ENCODE measurements around the gene C20orf144.
"Not testable (repeated sequence)": the region's sequence is repeated elsewhere in the genome, so short reads cannot be mapped to it uniquely, and the experiment has no call there.

The C20orf144 gene

DNA sequence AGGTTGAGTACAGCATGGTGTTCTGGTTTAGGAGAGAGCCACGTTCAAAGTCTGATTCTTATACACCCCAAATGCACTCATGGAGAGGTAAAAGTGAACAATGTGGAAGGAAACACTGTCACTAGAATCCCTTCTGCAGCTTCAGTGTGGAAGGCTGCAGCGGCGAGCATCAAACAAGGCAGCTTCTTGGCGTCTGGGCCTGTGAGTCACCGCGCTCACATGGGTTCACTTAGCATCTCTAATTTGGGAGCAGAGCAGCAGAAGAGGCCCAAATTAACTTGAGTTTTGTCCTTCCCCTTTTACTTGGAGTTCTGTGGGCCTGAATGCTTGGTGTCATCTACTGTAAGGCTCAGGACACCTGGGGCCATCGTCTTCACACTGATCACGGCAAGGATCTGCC, 35.0 kb downstream of the C20orf144 start:
- DNase-seq, result peak in 1 of 4 experiments; percentile 15

DNA sequence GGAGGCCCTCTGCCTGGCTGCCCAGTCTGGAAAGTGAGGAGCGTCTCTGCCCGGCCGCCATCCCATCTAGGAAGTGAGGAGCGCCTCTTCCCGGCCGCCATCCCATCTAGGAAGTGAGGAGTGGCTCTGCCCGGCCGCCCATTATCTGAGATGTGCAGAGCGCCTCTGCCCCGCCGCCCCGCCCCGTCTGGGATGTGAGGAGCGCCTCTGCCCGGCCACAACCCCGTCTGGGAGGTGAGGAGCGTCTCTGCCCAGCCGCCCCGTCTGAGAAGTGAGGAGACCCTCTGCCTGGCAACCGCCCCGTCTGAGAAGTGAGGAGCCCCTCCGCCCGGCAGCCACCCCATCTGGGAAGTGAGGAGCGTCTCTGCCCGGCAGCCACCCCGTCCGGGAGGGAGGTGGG, 36.8 kb downstream of the C20orf144 start:
- DNase-seq, result not testable (repeated sequence)

DNA sequence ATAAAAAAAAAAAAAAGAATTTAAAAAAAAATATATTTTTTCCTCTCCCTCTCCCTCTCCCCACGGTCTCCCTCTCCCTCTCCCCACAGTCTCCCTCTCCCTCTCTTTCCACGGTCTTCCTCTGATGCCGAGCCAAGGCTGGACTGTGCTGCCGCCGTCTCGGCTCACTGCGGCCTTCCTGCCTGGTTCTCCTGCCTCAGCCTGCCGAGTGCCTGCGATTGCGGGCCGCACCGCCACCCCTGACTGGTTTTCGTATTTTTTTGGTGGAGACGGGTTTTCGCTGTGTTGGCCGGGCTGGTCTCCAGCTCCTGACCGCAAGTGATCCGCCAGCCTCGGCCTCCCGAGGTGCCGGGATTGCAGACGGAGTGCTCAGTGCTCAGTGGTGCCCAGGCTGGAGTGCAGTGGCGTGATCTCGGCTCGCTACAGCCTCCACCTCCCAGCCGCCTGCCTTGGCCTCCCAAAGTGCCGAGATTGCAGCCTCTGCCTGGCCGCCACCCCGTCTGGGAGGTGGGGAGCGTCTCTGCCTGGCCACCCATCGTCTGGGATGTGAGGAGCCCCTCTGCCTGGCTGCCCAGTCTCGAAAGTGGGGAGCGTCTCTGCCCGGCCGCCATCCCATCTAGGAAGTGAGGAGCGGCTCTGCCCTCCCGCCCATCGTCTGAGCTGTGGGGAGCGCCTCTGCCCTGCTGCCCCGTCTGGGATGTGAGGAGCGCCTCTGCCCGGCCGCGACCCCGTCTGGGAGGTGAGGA, 38.7 kb downstream of the C20orf144 start:
- not testable (repeated sequence) for DNase-seq

- DNase-seq, result no peak
Observed at GRCh38 chr20:33701629-33702450, 39.7 kb downstream of the C20orf144 start.

DNA sequence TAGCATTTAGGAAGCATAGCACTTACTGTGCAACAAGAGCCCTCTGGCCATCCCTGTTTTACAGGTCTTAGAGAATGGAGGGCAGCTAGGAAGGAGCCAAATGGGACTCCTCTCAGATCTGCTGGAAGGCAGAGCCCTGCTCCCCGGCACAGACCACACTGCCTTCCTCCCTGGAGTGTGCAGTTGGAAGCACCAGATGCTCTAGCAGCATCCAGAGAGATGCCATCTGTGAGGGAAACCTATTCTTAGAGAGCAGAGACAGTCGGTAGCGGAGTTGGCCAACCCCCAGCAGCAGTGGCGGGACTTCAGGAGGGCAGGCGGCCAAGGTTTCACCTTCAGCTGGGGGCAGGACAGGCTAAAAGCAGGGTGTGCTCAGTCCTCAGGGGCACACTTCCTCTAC, 40.7 kb downstream of the C20orf144 start:
- no peak for DNase-seq

- no peak for DNase-seq
Observed at GRCh38 chr20:33703498-33704137, 41.5 kb downstream of the C20orf144 start.

GRCh38 chr20:33704197-33704924, 42.2 kb downstream of the C20orf144 start:
- DNase-seq, result no peak

DNA sequence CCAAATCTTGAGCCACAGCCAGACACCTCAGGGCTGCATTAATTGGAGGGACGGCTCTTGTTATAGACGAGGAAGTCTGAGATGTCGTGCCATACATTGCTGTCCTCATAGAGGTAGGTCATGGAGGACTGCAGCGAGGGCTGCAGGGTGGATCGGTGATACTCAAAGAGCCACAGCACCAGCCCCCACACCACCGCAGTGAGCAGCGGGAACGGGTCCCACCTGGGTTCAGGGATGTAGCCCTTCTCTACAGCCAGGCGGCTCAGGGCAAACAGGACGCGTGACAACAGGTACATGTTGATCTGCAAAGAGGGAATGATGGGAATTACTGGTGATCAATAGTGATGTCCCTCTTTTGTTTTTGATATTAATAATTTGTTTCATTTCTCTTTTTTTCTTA, 45.5 kb downstream of the C20orf144 start:
- no peak for DNase-seq

- DNase-seq, result no peak
Observed at GRCh38 chr20:33709398-33709797, 47.3 kb downstream of the C20orf144 start.

DNA sequence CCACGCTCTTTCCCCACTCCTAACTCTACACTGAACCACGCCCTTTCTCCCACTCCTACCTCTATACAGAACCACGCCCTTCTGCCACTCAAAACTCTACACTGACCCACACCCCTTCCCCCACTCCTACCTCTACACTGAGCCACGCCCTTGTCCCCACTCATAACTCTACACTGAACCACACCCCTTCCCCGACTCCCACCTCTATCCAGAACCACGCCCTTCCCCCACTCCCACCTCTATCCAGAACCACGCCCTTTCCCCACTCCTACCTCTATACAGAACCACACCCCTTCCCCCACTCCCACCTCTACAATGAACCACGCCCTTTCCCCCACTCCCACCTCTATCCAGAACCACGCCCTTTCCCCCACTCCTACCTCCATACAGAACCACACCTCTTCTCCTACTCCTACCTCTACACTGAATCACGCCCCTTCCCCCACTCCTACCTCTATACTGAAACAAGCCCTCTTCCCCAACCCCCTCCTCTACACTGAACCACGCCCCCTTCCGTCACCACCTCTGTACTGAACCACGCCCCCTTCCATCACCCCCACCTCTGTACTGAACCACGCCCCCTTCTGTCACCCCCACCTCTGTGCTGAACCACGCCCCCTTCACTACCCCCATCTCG, 47.9 kb downstream of the C20orf144 start:
- DNase-seq, result no peak

GRCh38 chr20:33710681-33711445, 48.7 kb downstream of the C20orf144 start:
- DNase-seq, result no peak

DNA sequence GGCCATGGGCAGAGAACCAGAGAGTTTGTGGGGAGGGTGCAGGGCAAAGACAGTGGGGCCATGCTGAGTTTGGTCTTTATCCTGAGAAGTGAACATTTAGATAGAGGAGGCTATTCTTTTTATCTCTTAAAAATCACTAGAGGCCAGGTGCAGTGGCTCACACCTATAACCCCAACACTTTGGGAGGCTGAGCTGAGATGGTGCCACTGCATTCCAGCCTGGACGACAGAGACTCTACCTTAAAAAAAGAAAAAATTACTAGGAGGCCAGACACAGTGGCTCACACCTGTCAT, 49.3 kb downstream of the C20orf144 start:
- DNase-seq, result no peak

All from suppressor macrophage (primary cell).